GM21390 (cell line): ENCODE data around the gene LTA.

ENCODE experiments used
- ATAC-seq: cut with Tn5 transposase; IDR thresholded peaks from one replicate; pipeline ENCODE4 v1.9.1; 2021; ENCODE audit not compliant: unreplicated experiment

The LTA gene

DNA sequence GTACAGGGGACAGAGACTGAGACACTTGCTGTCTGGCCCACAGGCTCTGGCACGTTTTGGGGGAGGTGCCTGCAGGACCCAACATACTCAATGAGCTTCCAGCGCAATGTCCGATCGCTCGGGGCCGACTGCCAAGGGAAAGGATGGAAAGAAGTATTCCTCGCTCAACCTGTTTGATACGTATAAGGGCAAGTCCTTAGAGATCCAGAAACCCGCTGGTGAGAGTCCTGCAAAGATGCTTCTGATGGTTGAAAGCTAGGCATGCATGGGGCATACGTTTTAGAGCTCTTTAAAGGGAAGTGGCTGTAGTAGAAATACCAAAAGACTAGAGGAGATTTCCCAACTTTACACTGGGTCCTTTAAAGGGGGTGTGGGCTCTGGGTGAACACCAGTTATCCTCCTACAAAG, 50.6 kb downstream of the LTA start:
- ATAC-seq: no peak
